Ovary (tissue), 9 donors: Measurements from ENCODE around the gene EFNA4. TPM values are rescaled to one million over a fixed set of nuclear protein-coding genes. Genes with fewer than 3 reads are reported as not detected.
A peak's percentile ranks its signal among the peaks of the same experiment; 100 is the strongest.

Experiments
- DNase-seq, 5 donors: peaks; one replicate each; pipeline ENCODE4 v3.0.0-alpha.2; 2019 to 2020
- H3K27ac ChIP-seq, 2 donors: fragments of 200-600 bp; one replicate each; pipeline versions ENCODE4 v1.5.1 to v1.8.0; 2019 to 2022
- H3K27me3 ChIP-seq: fragments of 200-600 bp; one replicate; pipeline ENCODE4 v1.8.0; 2022
- H3K36me3 ChIP-seq: fragments of 200-600 bp; sonication (generic); one replicate; pipeline ENCODE4 v1.5.1; 2019
- H3K4me1 ChIP-seq: one replicate; pipeline ENCODE4 v1.8.1; 2013; ENCODE audit warnings: mild to moderate bottlenecking, moderate library complexity; ENCODE audit not compliant: insufficient read depth
- H3K4me3 ChIP-seq: fragments of 200-600 bp; sonication (generic); one replicate; pipeline ENCODE4 v1.5.1; 2017
- H3K9me3 ChIP-seq, 2 donors: fragments of 200-600 bp in 1 of 2; sonication (generic) in 1 of 2; one replicate each; pipeline versions ENCODE4 v1.5.1 to v1.8.1; 2013 to 2019; ENCODE audit warnings: mild to moderate bottlenecking in 1 of 2, moderate library complexity in 1 of 2
- EP300 ChIP-seq: sonication (generic); formaldehyde crosslinking; IDR thresholded peaks from one replicate; pipeline ENCODE4 v1.6.1; 2017; ENCODE audit warnings: antibody characterized with exemption
- POLR2A ChIP-seq: fragments of 450-650 bp; IDR thresholded peaks from one replicate; pipeline ENCODE4 v1.6.1; 2017; ENCODE audit warnings: antibody characterized with exemption, mild to moderate bottlenecking, moderate library complexity
- WGBS, 3 donors: extraction: QIAGEN DNeasy Blood & Tissue Kit in 1 of 3; methylation state at CpG; one replicate each; pipeline versions ENCODE4 v1.1.5 to v1.1.7; 2013 to 2017; 5-methylcytosine and 5-hydroxymethylcytosine counted together
- intact Hi-C, 4 donors: fragments of 100-400 bp; cut with DNase I; formaldehyde crosslinking; loops; one replicate each; pipeline versions ENCODE4 v1.11.0 to v1.15.1; 2022 to 2023
- polyA plus RNA-seq, 2 donors: library from polyadenylated mRNA; stranded (reverse); fragments of 200-250 nt in 1 of 2; fragments of 350-450 nt in 1 of 2; fragmentation: Illumina TruSeq in 1 of 2; extraction: RNeasy Lipid Tissue Mini Kit (QIAGEN cat#74804) in 1 of 2; gene quantifications; one replicate each; pipeline ENCODE4 v1.2.3, GENCODE V29; 2013 to 2014
- total RNA-seq, 7 donors: library from RNA; depleted of rRNA in 2 of 7; stranded (reverse); fragments of >200 nt in 2 of 7; fragmentation: NEBNext Ultra II Directional in 3 of 7; extraction: Animal tissue kit (Norgen Biotek cat#: 25700) in 3 of 7; gene quantifications; one replicate each; pipeline versions ENCODE4 v1.1.0 to v1.2.4, GENCODE V29; 2016 to 2023
- TF ChIP-seq, protein P1 (sequence below), 3 donors: fragments of 450-650 bp in 2 of 3; fragments of 200-600 bp in 1 of 3; IDR thresholded peaks; one replicate each; pipeline versions ENCODE4 v1.5.1 to v1.8.0; 2016 to 2022; ENCODE audit warnings: antibody characterized with exemption in 3 of 3, mild to moderate bottlenecking in 1 of 3
- donor health status: DM: no; HTN: no; CAD: no; lungs with moderate emphysema.
- donor health status: DM: no; HTN: no; CAD: no.
- donor health status: Bipolar disorder and iron deficiency.
- donor health status: DM: yes; HTN: yes; CAD: no.
- donor health status: DM: no; HTN: no; CAD: no.
- donor health status: DM: yes; HTN: yes; CAD: no.

Gene EFNA4
- total and polyA plus RNA-seq, 9 donors, result 7.3 to 14.1 (median 10.6) TPM

DNA sequence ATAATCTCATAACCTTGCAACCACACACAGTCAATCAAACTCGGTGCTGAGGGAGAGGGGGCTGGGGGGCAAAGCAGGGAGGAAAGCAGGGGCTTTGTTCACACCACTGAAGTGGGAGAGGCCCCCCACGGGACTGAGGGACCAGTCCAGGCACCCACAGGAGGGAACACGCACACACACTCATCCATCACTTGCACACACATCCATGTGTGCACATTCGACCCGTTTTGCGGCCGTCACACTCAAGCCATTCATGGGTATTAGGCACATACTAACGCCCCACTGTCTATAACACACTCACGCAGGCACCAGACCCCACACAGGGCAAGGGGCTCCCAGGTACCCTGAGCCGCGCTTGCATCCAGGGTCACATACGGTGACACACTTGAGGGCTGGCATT is 29.1 kb downstream of the EFNA4 start:
- no peaks in the 10 kb centered on the region for H3K36me3 ChIP-seq
- peaks cover 8% of the 10 kb centered on the region for H3K4me1 ChIP-seq
- no peak overlapping the region for H3K4me3 ChIP-seq
- no peak for DNase-seq
- intact Hi-C loops, result loop anchor here (2.0 to 5.0 kb wide), 3 partner anchors 35 to 76 kb away; partner anchors contain the start of gene EFNA1 (in 2 of the 4)
- H3K9me3 ChIP-seq, result no peaks in the 10 kb centered on the region
- no peak overlapping the region for H3K27ac ChIP-seq
- TF ChIP-seq EP300 (no peak), POLR2A (no peak)
- TF ChIP-seq, protein P1, sequence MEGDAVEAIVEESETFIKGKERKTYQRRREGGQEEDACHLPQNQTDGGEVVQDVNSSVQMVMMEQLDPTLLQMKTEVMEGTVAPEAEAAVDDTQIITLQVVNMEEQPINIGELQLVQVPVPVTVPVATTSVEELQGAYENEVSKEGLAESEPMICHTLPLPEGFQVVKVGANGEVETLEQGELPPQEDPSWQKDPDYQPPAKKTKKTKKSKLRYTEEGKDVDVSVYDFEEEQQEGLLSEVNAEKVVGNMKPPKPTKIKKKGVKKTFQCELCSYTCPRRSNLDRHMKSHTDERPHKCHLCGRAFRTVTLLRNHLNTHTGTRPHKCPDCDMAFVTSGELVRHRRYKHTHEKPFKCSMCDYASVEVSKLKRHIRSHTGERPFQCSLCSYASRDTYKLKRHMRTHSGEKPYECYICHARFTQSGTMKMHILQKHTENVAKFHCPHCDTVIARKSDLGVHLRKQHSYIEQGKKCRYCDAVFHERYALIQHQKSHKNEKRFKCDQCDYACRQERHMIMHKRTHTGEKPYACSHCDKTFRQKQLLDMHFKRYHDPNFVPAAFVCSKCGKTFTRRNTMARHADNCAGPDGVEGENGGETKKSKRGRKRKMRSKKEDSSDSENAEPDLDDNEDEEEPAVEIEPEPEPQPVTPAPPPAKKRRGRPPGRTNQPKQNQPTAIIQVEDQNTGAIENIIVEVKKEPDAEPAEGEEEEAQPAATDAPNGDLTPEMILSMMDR (IDR thresholded peaks at IDR 0.05), result no peak
- WGBS, 3 donors, result 81 to 89% (median 88%) methylated on average over 12 of the region's 12 CpGs
- H3K27me3 ChIP-seq, result no peaks in the 10 kb centered on the region

DNA sequence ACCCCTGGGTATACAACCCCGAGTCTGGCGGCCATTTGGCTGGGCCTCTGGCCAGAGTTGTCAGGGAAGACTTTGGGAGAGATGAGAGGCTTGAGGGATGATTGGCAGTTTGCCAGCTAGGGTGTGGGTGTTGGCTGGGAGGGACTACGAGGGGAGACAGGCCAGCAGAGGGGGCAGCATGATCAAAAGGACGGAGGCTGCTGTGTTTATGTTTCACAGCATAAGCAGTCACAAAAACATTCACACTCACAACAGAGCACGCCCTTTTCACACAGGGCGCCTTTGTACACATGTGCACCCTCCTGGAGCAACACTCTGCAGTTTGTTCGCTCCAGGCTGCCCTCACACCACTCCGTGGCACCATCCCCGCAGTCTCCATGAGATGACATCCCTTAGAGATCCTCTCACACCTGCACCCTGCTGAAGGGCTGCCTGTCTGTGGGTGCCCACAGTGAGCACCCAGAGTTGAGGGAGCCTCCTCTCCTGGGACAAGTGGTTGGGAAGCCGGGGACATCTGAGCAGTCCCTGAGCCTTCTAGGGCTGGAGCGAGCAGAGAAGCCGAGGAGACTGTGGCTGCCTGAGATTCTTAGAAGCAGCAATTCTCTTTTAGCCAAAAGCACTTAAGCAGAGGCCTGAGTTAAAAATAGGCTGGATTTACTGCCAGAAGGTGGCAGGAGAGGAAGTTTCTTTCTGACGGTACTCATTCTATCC is 30.5 kb downstream of the EFNA4 start:
- H3K4me3 ChIP-seq, result no peak overlapping the region
- no peaks in the 10 kb centered on the region for H3K27me3 ChIP-seq
- TF ChIP-seq POLR2A (no peak), EP300 (no peak)
- TF ChIP-seq, protein P1 (IDR thresholded peaks at IDR 0.05), result peak in 1 of 3 donors; percentile 35
- intact Hi-C loops, result loop anchor here (2.0 to 5.0 kb wide), 3 partner anchors 33 to 75 kb away; partner anchors contain the start of gene EFNA1 (in 2 of the 4)
- peaks cover 8% of the 10 kb centered on the region for H3K4me1 ChIP-seq
- DNase-seq, result peak; percentile 62 to 74 (median 70)
- H3K9me3 ChIP-seq, result no peaks in the 10 kb centered on the region
- H3K27ac ChIP-seq, result peak overlapping the region; percentile 24 to 34
- WGBS, 3 donors, result 2 to 7% (median 3%) methylated on average over 13 of the region's 13 CpGs
- H3K36me3 ChIP-seq, result no peaks in the 10 kb centered on the region

DNA sequence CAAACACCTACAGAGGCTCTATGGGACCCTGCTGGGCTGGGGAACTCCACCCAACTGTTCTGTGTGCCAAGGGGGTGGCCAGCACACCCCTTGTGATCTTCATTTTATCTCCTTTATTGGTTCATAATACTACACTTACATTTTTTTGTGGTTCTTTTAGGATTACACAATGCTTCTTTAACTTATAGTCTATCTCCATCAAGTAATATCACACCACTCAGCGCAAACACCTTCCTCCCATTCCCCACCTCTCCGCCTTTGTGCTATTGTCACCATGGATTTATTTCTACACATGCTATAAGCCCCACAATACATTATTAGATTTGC is 31.0 kb downstream of the EFNA4 start:
- DNase-seq, result no peak
- no peak overlapping the region for H3K27ac ChIP-seq
- no peaks in the 10 kb centered on the region for H3K9me3 ChIP-seq
- TF ChIP-seq, protein P1 (IDR thresholded peaks at IDR 0.05), result no peak
- TF ChIP-seq EP300 (no peak), POLR2A (no peak)
- peaks cover 8% of the 10 kb centered on the region for H3K4me1 ChIP-seq
- no peaks in the 10 kb centered on the region for H3K36me3 ChIP-seq
- intact Hi-C loops, result loop anchor here in 3 of 4 donors (5.0 kb wide), 2 partner anchors 33 to 73 kb away; partner anchors contain the start of gene EFNA1 (in 2 of the 3)
- WGBS, 3 donors, result 56 to 72% (median 63%) methylated on average over 2 of the region's 2 CpGs
- H3K27me3 ChIP-seq, result no peaks in the 10 kb centered on the region
- H3K4me3 ChIP-seq, result no peak overlapping the region

DNA sequence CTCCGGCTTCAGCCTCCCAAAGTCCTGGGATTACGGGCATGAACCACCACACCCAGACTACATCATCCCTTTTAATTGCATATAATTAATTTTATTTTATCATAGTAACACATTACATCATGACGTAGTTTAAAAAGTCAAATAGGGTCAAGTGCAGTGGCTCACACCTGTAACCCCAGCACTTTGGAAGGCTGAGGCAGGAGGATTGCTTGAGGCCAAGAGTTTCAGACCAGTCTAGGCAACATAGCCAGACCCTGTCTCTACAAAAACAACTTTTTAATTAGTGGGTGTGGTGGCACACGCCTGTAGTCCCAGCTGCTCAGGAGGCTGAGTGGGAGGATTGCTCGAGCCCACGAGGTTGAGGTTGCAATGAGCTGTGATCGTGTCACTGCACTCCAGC is 35.8 kb downstream of the EFNA4 start:
- H3K27ac ChIP-seq, result no peak overlapping the region
- intact Hi-C loops, result no loop called here
- no peaks in the 10 kb centered on the region for H3K36me3 ChIP-seq
- H3K4me1 ChIP-seq, result no peaks in the 10 kb centered on the region
- WGBS, 3 donors, result 71 to 82% (median 75%) methylated on average over 7 of the region's 7 CpGs
- no peaks in the 10 kb centered on the region for H3K27me3 ChIP-seq
- no peak for DNase-seq
- TF ChIP-seq, protein P1 (IDR thresholded peaks at IDR 0.05), result no peak
- no peak for TF ChIP-seq EP300
- TF ChIP-seq POLR2A, result no peak
- H3K4me3 ChIP-seq, result no peak overlapping the region
- H3K9me3 ChIP-seq, result no peaks in the 10 kb centered on the region
